OCI-LY3 (cell line): Measurements from ENCODE around the gene MYBL2.

ENCODE experiments used
- CTCF ChIP-seq: fragments of 200-600, 300-600 bp; sonication (generic); IDR thresholded peaks from 2 replicates; pipeline ENCODE4 v1.5.1; 2014; ENCODE audit warnings: antibody characterized with exemption, low read length, low read depth
- EZH2phosphoT487 ChIP-seq: fragments of 200-600 bp; shearing (Covaris generic); IDR thresholded peaks from 2 replicates; pipeline ENCODE4 v1.6.1; 2018; ENCODE audit warnings: antibody characterized with exemption, mixed run types, low read depth

GRCh38 chr20:43762911-43763310, 96.0 kb downstream of the MYBL2 start:
- no peak for TF ChIP-seq CTCF
- TF ChIP-seq EZH2phosphoT487: no peak
